HuH-7.5 (cell line): Measurements from ENCODE around the gene ITPRID1.

Source experiments
- DNase-seq: peaks from one replicate; pipeline ENCODE4 v3.0.0; 2011; ENCODE audit warnings: low spot score

ITPRID1 gene

GRCh38 chr7:31633894-31634494 is 120.1 kb downstream of the ITPRID1 start:
- peak; percentile 38 for DNase-seq

DNA sequence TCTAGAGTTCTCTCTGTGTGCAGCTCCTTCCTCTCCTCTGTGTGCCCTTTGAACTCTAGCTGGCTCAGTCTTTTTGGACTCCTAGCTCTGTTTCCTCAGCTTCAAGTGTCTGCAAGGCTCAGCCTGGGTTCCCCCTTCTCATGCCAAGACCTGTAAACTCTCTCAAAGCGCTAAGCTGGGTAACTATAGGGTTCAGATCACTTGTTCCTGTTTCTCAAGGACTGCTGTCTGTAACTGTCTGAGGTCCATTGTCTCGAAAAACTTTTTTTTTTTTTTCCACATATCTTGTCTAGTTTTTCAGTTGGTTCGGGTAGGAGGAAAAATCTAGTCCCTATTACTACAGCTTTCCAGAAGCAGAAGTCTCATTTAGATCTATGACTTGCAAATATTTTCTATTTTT is 126.5 kb downstream of the ITPRID1 start:
- DNase-seq = no peak

GRCh38 chr7:31642681-31643115 is 128.8 kb downstream of the ITPRID1 start:
- no peak for DNase-seq

- no peak for DNase-seq
Observed at GRCh38 chr7:31646942-31647341, 133.1 kb downstream of the ITPRID1 start.

GRCh38 chr7:31647511-31647910 is 133.6 kb downstream of the ITPRID1 start:
- no peak for DNase-seq

DNA sequence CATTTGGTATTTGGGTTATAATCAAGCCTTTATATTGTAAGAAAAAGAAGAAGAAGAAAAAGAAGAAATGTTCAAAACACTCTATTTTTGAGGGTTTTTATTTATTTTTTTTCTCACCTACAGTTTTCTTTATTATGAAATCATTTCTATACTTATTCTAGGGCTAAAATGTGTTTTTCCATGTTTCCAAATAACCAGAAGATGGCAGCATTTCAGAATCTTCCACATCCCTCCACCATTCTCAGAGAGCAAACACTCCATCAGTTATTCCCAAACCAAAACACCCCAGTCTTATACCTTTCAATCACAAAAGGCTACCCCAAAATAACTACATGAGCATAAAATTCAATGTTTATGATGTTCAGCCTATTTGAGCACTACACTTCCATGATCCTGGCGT is 134.4 kb downstream of the ITPRID1 start:
- no peak for DNase-seq

DNA sequence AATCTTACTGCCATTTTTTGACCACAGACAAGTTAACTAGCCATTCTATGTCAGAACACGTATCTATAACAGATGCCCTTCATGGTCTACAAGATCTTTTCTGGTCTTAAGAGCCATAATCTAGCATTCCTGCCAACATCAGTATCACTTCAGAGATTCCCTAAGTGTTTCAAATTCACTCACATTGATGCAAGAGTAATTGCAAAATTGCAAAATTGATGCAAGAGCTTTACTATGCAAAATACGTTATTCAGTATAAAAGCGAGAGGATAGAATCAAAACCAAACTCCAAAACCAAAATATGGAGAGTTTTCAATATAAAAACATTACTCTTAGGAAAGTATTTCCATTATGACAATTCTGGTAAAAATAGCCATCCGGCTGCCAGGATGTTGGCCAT is 135.0 kb downstream of the ITPRID1 start:
- DNase-seq = no peak

DNA sequence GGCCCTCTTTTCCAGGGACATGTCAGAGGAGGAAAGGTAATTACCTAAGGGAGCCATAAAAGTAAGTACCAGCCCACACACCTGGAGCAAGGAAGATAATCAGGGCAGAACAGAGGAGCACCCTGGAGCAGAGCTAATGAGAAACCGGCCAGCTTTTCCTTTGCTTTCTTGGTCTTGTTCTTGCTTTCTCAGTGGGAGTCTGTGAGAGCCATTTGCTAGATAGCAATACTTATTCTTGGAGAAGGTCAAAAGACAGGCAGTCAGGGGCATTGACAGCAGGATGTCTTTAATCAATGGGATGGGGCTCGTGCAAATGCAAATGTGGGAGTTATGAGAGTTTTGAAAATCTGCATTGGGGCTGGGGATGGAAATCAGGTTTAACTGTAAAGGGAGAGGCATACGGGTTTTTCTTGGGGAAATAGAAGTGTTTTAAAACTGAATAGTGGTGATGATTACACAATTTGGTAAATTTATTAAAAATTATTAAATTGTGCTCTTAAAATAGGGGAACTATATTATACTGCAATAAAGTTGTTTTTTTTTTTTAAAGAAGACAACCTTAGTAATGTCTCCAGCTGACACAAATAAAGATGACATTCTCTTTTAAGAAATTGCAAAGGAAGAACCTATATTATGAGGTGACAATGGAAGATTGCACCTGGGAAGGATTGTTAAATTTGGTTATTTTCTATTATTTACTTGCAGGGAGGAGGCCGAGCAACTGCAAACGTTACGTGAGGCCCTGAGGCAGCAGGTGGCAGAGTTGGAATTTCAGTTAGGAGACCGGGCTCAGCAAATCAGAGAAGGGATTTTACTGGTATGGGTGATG is 137.6 kb downstream of the ITPRID1 start:
- DNase-seq = no peak

- no peak for DNase-seq
Observed at GRCh38 chr7:31652063-31652326, 138.1 kb downstream of the ITPRID1 start.

DNA sequence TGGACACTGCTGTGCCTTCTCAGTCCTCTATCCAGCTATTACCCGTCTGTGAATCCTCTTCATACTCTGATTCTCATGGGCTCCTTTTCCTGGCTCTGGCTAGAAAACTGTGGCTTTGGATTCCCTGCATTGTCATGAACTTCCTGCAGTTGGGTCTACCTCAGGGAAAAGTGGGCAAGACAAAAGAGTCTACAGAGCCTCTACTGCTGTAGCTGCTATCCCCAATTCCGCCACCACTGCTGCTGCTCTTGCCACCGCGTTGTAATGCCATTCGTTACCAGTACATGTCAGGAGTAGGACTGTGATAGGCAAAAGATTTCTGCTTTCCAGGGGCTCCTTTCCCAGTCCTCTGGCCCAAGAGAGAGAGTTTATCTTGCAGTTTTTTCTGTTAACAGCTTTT is 149.2 kb downstream of the ITPRID1 start:
- no peak for DNase-seq

- DNase-seq = no peak
Observed at GRCh38 chr7:31664890-31665289, 151.0 kb downstream of the ITPRID1 start.

DNA sequence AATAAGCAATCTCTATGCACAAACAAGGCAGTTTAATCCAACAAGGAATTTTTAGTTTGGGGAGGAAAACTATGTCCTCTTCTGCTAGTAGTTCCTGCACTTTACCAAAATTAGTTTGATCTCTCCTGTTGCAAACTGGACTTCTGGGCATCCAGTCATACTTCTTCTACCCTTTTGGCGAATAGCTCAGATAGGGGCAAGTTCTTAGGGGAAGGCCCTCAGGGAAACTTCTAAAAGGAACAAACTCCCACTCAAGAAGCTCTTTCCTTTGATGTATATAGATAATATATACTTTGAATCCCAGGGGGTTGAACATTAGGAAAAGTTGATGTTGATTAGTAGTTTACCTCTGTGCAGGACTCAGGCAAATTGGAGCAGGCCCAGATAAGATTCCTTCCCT is 151.7 kb downstream of the ITPRID1 start:
- no peak for DNase-seq

GRCh38 chr7:31669461-31669860 is 155.6 kb downstream of the ITPRID1 start:
- no peak for DNase-seq

DNA sequence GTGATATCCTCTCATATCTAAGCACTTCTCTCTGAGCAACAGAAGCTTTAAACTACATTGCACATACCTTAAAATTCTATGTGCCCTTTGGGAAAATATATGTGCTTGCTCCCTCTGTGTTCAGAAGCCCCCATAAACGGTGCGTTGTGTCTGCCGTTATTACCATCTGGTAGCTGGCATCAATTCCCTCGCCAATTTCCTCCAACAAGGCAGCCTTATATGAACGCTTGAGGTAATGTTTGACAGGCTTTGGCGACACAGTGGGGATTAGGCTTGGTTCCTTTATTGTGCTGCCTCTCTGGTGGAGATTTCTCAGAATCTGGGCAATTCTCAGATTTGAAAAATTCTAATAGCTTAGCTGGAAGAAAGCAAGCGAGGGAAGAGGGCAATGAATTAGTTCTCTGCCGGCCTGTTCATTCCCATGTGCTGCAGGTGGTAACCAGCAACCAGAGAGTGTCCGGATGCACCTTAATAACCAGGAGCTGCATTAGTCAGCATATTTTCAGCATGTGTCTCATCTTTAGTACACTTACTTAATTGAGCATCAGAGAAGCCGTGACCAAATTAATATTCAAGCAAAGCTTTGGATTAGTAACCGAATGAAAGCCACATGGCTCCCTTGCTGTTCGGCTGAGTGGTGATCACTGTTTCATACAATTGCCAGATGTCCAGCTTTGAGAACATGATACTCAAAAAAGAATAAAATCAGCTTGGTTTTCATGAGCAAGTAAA is 165.8 kb downstream of the ITPRID1 start:
- no peak for DNase-seq

DNA sequence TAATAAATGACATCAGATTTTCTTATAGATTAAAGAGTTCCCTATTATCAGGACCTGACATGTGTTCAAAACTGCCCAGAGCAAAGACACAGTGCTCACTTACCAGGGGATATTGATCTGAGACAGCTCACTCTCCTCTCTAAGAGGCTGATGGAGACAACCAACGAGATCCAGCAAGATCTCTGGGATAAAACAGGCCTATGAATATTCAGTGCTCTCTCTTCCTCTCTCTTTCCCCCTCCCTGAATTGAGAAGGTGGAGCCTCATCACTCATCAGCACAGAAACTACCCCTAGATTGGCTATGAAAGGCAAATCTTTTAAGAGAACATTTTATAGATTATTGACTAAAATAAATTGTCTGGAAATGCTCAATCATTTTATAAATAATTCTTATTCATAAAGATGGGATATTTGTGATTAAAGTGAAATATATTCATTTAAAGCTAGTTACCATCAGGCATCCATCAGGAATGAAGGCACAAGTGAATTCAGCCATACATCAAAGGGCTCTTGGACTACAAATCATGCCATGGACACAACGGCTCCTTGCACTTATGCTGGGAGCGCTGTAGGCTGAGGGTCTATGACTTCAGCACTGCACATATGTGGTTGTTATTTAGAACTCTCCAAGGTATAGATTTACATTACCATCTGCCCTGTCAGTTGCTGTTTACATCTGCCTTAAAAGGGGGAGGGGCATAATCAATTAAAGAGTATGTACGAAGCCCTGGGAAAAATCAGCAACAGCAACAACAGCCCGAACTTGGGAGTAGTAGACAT is 169.7 kb downstream of the ITPRID1 start:
- no peak for DNase-seq

- DNase-seq = no peak
Observed at GRCh38 chr7:31687024-31687748, 173.3 kb downstream of the ITPRID1 start, which contains the start of gene PPP1R17. TSS of gene PPP1R17 (plus strand) at chr7:31687215. CDS start at chr7:31692442, 5,227 bp downstream.

DNA sequence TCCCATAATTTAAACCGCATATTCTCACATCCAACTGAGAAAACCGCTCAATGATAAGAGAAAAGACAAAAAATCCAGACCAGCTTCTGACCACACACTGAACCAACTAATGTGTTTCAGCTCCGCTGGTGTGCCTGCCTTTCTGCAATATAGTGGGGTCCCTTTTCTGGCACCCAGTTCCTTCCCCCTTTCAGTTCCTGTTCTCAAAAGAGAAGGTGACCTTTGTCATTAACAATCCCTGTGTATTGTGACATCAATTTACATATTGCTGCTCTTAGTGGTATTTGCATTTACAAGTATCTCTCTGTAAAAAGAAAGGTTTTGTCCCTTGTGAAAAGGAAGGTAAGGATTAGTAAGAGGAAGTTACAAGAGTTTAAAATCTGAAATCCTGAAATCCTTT is 174.5 kb downstream of the ITPRID1 start:
- DNase-seq = no peak

DNA sequence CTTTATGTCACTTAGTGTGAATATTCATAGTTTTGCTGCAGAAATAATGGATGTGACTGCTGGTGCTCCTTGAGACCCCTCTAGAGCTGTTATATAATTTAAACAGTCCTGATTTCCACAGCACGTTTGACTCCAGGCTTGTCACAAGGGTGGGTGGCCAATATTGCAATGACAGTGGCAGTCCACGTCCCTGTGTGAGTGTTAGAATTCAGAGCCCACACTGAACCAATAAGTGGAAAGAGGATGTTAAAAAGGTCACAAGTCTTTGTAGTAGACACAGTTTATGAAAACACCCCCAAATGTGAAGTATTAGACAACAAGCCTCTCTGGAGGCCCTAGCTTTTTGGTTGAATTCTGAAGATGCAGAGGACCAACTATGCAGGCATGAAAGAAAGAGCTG is 175.1 kb downstream of the ITPRID1 start:
- no peak for DNase-seq

DNA sequence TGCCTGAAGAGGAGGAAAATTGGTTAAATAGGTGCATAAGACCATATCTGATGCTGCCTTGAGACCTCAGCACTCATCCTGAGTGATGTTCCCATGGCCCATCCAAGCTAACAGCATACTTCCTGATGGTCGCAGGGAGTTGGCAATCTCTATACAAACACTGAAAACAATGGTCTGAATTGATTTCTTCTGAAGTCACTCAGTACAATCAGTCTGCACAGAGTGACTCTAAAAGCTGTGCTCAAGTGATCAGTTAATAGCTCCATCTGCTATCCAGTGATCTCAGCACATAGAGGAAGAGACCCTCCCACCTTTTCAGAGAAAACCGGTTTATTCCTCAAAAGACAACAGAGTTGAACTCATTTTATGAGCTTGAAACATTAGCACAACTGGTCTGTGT is 177.0 kb downstream of the ITPRID1 start:
- DNase-seq = no peak

DNA sequence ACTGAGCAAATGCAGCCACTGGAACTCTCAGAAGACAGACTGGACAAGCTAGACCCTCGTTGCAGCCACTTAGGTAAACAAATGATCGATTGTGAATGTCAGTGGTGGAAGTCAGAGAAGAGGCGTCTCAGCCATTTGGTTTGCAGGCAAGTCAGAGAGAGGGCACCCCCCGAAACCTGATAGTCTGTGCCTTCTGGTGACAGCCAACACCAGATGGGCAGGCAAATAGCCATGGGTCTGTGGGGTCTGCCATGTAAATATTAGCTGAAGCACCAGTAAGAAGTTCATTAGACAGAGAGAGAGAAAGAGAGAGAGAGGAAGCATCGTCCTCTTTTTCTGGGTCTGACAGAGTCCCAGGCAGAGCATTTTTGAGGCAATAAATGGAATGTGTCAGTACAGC is 178.6 kb downstream of the ITPRID1 start:
- DNase-seq = no peak

- DNase-seq = no peak
Observed at GRCh38 chr7:31692871-31693270, 179.0 kb downstream of the ITPRID1 start.
